PC-9 (cell line): ENCODE measurements around the gene RPS2.

ENCODE experiments used
- EZH2 ChIP-seq: fragments of 200-600 bp; sonication (generic); IDR thresholded peaks from 2 replicates; pipeline ENCODE4 v1.8.0; 2017; ENCODE audit warnings: antibody characterized with exemption, low read depth
- TF ChIP-seq, protein P1 (sequence below): fragments of 200-600 bp; sonication (generic); conservative IDR thresholded peaks from 2 replicates; pipeline ENCODE4 v1.6.1; 2017; ENCODE audit warnings: mixed run types, antibody characterized with exemption, mild to moderate bottlenecking, moderate library complexity

DNA sequence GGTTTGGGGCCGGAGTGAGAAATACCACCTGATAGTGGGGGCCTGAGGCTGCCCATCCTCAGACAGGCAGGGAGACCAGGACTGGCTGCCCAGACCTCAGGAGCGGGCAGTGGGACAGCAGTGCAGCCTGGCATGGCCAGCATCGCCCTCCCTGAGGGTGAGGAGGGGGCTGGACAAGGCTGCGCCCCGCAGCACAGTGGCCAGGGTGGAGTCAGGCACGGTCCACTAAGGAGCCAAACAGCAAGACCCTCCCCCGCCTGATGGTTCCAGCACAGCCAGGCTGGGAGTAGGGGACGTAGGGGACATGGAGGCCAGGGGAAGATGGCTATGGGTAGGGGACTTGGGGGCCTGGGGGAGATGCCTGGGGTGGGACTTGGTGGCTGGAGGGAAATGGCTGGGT, 41.7 kb upstream of the RPS2 start:
- TF ChIP-seq, protein P1, sequence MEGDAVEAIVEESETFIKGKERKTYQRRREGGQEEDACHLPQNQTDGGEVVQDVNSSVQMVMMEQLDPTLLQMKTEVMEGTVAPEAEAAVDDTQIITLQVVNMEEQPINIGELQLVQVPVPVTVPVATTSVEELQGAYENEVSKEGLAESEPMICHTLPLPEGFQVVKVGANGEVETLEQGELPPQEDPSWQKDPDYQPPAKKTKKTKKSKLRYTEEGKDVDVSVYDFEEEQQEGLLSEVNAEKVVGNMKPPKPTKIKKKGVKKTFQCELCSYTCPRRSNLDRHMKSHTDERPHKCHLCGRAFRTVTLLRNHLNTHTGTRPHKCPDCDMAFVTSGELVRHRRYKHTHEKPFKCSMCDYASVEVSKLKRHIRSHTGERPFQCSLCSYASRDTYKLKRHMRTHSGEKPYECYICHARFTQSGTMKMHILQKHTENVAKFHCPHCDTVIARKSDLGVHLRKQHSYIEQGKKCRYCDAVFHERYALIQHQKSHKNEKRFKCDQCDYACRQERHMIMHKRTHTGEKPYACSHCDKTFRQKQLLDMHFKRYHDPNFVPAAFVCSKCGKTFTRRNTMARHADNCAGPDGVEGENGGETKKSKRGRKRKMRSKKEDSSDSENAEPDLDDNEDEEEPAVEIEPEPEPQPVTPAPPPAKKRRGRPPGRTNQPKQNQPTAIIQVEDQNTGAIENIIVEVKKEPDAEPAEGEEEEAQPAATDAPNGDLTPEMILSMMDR, result no peak
- TF ChIP-seq EZH2, result no peak
